ENCODE results near the gene S100A6. TPM values are rescaled to one million over a fixed set of nuclear protein-coding genes. Genes with fewer than 3 reads are reported as not detected.
A peak's percentile ranks its signal among the peaks of the same experiment; 100 is the strongest.
"Not testable (repeated sequence)": the region's sequence is repeated elsewhere in the genome, so short reads cannot be mapped to it uniquely, and the experiment has no call there.

The S100A6 gene
- total RNA-seq, 1 donor from 2014 or later: 9.2 TPM

GRCh38 chr1:153563483-153563901 is 27.7 kb upstream of the S100A6 start:
- no peak for DNase-seq

DNA sequence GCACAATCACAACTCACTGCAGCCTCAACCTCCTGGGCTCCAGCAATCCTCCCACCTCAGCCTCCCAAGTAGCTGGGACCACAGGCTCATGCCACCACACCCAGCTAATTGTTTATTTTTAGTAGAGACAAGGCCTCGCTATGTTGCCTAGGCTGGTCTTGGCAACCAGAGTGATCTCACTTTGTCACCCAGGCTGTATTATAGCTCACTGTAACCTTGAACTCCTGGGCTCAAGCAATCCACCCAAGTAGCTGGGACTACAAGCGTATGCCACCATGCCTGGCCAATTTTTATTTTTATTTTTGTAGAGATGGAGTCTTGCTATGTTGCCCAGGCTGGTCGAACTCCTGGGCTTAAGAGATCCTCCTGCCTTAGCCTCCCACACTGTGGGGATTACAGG is 26.2 kb upstream of the S100A6 start:
- not testable (repeated sequence) for DNase-seq

DNA sequence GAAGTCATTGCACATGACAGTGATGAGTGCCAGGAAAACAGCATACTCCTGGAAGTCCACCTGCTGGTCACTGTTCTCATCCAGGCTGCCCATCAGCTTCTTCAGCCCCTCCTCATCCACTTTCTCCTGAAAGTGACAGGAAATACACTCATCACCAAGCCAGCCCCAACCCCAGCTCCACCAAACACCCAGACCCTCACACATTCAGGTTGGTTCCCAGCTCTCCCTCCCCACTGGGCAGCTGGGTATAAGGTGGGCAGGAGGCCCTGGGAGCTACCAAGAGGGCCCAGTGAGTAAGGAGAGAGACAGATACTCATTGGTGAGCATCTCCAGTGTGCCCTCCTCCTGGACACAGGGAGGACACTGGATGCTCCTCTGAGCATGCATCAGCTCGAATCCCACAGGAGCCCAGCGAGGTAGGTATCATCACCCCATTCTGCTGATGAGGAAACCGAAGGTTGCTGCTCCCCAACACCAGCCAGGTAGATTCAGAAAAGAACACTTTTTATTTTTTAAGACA is 25.7 kb upstream of the S100A6 start:
- DNase-seq: no peak

GRCh38 chr1:153560771-153561465 is 25.1 kb upstream of the S100A6 start:
- DNase-seq: no peak

DNA sequence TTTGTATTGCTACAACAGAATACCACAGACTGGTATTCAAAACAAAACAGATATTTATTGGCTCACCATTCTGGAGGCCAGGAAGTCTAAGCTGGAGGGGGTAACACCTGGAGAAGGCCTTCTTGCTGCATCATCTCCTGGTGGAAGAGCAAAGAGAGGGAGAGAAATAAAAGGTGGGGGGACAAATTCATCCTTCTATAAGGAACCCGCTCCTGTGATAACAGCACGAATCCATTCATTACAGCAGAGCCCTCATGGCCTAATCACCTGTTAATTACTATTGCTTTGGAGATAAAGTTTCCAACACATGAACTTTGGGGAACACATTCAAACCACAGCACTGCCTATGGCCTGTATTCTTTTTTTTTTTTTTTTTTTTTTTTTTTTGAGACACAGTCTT is 24.4 kb upstream of the S100A6 start:
- DNase-seq: no peak

DNA sequence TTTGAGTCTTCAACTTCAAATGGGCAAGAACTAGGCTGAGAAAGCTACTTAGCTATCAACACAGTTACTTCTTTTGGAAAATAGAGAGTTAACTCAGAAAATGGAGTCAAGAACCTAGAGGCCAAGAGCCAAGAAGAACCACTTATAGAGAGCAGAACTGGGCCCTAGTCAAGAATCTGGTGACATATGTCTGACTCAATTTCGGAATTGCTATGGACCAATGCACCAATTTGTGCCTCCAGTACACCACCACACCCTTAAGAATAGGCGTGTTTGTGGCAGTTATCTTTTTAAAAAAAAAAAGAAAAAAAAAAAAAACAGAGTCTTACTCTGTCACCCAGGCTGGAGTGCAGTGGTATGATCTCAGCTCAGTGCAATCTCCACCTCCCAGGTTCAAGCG is 22.1 kb upstream of the S100A6 start:
- no peak for DNase-seq

DNA sequence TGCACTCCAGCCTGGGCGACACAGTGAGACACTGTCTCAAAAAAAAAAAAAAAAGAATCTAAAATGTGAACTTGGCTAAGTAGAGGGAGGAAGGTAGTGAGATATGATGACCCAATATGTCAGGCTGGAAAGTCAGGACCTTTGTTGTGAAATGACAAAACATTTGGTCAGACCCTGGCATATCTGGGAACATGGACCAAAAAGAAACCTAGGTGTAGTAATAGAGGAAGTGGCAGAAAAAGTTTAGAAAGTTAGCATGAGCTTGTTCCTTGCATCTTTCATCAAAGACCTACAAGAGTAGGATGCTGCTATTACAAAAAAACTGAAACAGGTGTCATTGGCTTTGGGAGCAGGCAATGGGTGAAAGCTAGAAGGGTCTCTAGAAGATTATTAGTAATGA is 20.6 kb upstream of the S100A6 start:
- no peak for DNase-seq

GRCh38 chr1:153553830-153554541 is 18.2 kb upstream of the S100A6 start:
- no peak for DNase-seq

- no peak for DNase-seq
Measured at GRCh38 chr1:153553096-153553495, 17.3 kb upstream of the S100A6 start.

DNA sequence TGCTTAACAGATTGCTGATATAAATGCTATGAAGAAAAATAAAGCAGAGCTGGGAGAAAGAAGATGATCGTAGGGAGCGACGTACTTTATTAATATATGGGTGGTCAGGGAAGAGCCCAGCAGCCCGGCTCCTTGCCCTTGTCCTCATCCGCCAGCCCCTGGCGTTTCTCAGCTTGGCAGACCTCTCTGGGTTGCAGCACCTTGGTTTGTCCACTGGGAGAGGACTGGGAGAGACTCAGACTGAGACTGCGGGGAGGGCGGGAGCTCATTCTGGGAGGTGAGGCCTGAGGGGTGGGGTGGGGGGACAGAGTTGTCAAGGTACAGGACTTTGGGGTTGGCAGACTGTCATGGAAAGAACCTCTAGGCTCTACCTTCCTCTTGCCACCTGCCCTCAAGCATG is 16.5 kb upstream of the S100A6 start:
- DNase-seq: no peak

- no peak for DNase-seq
Measured at GRCh38 chr1:153550827-153551500, 15.2 kb upstream of the S100A6 start.

- no peak for DNase-seq
Measured at GRCh38 chr1:153550398-153550758, 14.6 kb upstream of the S100A6 start.

- no peak for DNase-seq
Measured at GRCh38 chr1:153549741-153550397, 14.1 kb upstream of the S100A6 start.

DNA sequence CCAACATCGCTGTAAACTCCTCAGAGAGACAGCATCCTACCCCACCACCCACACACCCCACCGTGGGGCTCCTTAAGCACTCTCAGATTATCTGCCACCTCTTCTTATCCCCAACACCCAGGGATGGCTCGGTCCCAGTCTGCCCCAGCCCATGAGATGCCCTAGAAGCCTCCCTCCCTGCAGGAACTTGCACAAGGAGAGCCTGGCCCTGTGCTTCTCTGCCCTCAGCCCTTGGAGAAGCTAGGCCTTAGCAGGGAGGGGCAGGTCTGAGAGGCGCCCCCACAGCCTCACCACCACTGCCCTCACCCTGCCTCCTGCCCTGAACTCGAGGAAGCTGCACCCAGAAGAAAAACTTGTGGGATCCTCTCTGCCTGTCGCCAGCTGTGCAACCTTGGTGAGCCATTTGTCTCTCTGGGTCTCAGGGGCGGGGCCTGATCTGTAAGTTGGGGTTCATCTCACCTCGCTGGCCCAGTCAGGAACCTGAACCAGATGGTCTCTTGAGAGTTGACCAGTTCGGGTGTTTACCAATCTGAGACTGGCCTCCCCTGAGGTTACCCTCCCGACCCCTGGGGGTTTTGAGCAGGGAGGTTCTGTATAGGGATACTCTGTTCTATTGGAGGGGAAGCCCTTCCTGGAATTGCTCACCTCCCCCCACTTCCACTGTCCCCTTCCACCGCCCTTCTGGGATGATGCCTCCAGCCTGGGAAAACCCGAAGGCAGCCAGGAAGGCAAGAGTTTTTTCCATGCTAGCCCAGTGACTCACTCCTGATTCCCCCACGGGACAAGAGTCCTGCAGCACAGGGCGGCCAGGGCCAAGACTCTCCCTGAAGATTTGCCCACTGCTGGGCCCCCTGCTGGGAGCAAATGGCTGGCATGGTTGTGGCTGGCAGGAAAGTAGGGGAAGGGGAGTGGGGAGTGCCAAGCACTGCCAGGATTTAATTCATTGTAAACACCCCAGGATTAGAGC is 13.2 kb upstream of the S100A6 start, which contains the start of gene S100A3:
TSS of gene S100A3 (minus strand) at position 537 of the 967 bp plus-strand sequence. CDS start 773 bp downstream, outside the sequence.
- DNase-seq: no peak

GRCh38 chr1:153547560-153548551 is 12.1 kb upstream of the S100A6 start:
- DNase-seq: no peak

DNA sequence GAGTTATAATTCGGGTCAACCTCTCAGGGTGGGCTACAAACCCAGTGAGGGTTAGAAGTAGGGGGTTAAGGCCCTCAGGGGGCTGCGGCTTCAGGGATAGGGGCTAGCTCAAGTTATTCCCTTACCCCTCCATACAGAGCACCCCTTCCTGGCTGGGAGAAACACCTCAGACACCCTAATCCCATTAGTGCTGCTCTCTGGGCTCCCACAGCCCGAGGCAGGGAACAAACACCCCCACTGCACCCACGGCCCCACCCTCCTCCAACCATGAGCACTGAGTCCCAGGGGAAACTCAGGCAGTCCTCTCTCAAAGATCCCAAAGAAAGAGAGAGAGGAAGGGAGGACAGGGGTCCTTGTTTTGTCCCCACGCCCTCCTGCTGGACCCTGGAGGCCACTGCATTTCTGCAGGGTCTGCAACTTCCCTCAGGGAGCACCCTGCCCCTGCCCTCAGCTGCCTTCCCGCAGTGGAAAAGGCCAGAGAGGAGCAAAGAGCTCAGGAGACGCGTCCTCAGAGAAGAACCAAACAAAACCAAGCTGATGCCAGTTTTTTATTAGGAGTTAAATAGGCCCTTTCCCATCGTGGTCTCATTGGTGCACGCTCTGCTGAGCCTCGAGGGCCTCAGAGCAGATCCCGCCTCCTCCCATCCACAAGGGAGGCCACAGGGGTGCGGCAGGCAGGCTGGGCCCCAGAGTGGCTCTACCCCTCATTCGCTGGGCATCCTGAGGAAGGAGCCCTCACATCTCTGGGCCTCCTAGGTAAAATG is 11.2 kb upstream of the S100A6 start:
- DNase-seq: no peak

DNA sequence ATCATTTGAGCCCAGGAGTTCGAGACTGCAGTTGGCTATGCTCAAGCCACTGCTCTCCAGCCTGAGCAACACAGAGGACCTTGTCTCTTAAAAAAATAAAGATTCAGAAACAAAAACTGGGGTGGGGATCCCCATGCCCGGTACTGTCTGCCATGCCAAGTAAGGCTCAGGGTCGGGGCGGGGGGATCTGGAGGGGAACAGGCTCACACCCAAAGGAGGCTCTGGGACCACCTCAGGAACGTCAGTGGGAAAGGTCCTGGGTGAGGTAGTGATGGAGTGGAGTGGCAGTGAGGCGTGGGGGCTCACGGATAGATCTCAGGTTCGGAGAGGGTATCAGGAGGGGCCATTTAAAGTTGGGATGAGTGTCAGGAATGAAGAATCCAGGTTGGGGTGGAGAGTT is 10.6 kb upstream of the S100A6 start:
- no peak for DNase-seq

DNA sequence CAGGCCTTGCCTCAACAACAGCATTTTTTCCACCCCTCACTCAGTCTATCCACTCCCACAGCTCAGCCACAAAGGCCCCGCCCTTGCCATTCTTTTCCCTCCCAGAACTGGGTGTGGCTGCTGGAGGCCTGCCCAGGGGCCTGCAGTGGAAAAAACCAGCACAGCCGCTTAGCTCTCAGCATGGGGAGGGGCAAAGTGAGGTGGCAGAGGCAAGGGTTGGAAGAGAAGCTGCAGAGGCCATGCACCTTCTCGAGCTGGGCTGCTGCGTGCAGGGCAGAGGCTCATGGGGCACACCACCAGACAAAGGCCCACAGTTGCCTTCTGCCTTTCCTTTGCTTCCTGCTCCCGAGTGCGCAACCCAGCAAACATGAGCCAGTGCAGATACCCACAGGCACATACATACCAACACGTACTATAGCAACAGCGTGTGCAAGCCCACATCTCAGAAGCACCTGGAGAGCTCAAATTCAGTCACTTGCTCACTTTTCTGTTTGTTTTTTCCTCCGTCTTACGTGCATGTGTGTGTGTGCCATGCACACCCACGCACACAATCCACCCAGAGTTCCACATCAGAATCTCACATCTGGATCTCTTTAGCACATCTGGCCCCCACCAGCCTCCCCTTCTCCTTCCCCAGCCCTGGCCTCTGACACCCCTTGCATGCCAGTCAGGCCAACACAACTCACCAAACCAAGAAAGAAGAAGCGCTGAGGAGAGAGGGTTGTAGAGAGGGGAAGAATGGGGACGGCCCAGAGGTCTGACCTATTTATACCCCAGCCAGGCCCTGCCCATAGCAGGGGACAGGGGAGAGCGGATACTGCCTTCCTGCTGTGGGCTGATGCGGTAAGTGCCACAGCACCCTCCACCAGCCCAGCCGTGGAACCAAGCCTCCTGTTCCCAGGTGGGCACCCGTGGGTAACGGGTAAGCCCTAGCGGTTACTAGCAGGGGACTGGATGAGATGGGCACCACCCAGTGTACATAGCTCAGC is 9.6 kb upstream of the S100A6 start, which contains the start of gene S100A4:
TSS of gene S100A4 (minus strand) at position 740 of the 989 bp plus-strand sequence. CDS start 1,012 bp downstream, outside the sequence.
- peak; percentile 36 for DNase-seq

Measured in occipital lobe (tissue), 2 donors.